Measurements from ENCODE around the gene CD80. TPM values are rescaled to one million over a fixed set of nuclear protein-coding genes. Genes with fewer than 3 reads are reported as not detected.
A peak's percentile ranks its signal among the peaks of the same experiment; 100 is the strongest.

CD80 gene
- total RNA-seq, 1 experiment from 2014 or later = not detected

GRCh38 chr3:119601154-119601553 lies 41.7 kb upstream of the CD80 start:
- no peaks in the 10 kb centered on the region for H3K4me1 Mint-ChIP-seq (ENCODE audit: insufficient read depth, unreplicated experiment)
- CTCF ChIA-PET = no interaction called here
- H3K4me3 Mint-ChIP-seq (ENCODE audit: unreplicated experiment) = no peak overlapping the region
- no TSS peak for BruUV-seq (replicated peaks)
- H3K27me3 Mint-ChIP-seq (ENCODE audit: insufficient read depth, unreplicated experiment) = no peaks in the 10 kb centered on the region
- H3K27ac Mint-ChIP-seq (ENCODE audit: low read depth, unreplicated experiment) = no peak overlapping the region
- H3K9me3 Mint-ChIP-seq (ENCODE audit: unreplicated experiment) = no peaks in the 10 kb centered on the region
- POLR2A ChIA-PET = no interaction called here
- no peak for TF ChIP-seq CTCF (IDR thresholded peaks at IDR 0.05; ENCODE audit: unreplicated experiment)
- no peaks in the 10 kb centered on the region for H3K36me3 Mint-ChIP-seq (ENCODE audit: insufficient read depth, unreplicated experiment)
- intact Hi-C loops (cut with micrococcal nuclease) = no loop called here
- DNase-seq (ENCODE audit: unreplicated experiment) = no peak

GRCh38 chr3:119600732-119601131 lies 41.3 kb upstream of the CD80 start:
- no peaks in the 10 kb centered on the region for H3K36me3 Mint-ChIP-seq (ENCODE audit: insufficient read depth, unreplicated experiment)
- no TSS peak for BruUV-seq (replicated peaks)
- ChIA-PET CTCF (interaction anchor here (0.5 to 0.7 kb wide), 4 partner anchors 11 to 931 kb away, joined by 3 read pairs; no protein-coding TSS in a partner anchor), POLR2A (no interaction called here)
- no peaks in the 10 kb centered on the region for H3K4me1 Mint-ChIP-seq (ENCODE audit: insufficient read depth, unreplicated experiment)
- no peak overlapping the region for H3K4me3 Mint-ChIP-seq (ENCODE audit: unreplicated experiment)
- intact Hi-C loops (cut with micrococcal nuclease) = no loop called here
- no peak for TF ChIP-seq CTCF (IDR thresholded peaks at IDR 0.05; ENCODE audit: unreplicated experiment)
- H3K27ac Mint-ChIP-seq (ENCODE audit: low read depth, unreplicated experiment) = no peak overlapping the region
- DNase-seq (ENCODE audit: unreplicated experiment) = peak; percentile 6
- no peaks in the 10 kb centered on the region for H3K9me3 Mint-ChIP-seq (ENCODE audit: unreplicated experiment)
- H3K27me3 Mint-ChIP-seq (ENCODE audit: insufficient read depth, unreplicated experiment) = no peaks in the 10 kb centered on the region

GRCh38 chr3:119599558-119600174 lies 40.3 kb upstream of the CD80 start:
- H3K36me3 Mint-ChIP-seq (ENCODE audit: insufficient read depth, unreplicated experiment) = no peaks in the 10 kb centered on the region
- POLR2A ChIA-PET = no interaction called here

More at GRCh38 chr3:119599558-119600174, 40.3 kb upstream of the CD80 start:
- intact Hi-C loops (cut with micrococcal nuclease) = no loop called here
- DNase-seq (ENCODE audit: unreplicated experiment) = no peak
- Mint-ChIP-seq H3K9me3 (ENCODE audit: unreplicated experiment) (no peaks in the 10 kb centered on the region), H3K27ac (ENCODE audit: low read depth, unreplicated experiment) (no peak overlapping the region), H3K4me3 (ENCODE audit: unreplicated experiment) (no peak overlapping the region), H3K4me1 (ENCODE audit: insufficient read depth, unreplicated experiment) (no peaks in the 10 kb centered on the region), H3K27me3 (ENCODE audit: insufficient read depth, unreplicated experiment) (no peaks in the 10 kb centered on the region)
- CTCF ChIA-PET = interaction anchor here (0.6 to 0.7 kb wide), 2 partner anchors 356 to 1727 kb away, joined by 3 read pairs; no protein-coding TSS in a partner anchor
- TF ChIP-seq CTCF (IDR thresholded peaks at IDR 0.05; ENCODE audit: unreplicated experiment) = no peak
- no TSS peak for BruUV-seq (replicated peaks)

Measured in MCF 10A (cell line).